Skeletal muscle satellite cell (primary cell): ENCODE measurements around the gene THADA.

Source experiments
- H3K27me3 ChIP-seq: 2 replicates; pipeline ENCODE4 v1.7.0; 2013; ENCODE audit warnings: low read length; ENCODE audit not compliant: control insufficient read depth, insufficient read depth
- H3K36me3 ChIP-seq: 2 replicates; pipeline ENCODE4 v1.7.0; 2013; ENCODE audit warnings: mild to moderate bottlenecking, control low read depth, low read length; ENCODE audit not compliant: insufficient read depth
- H3K4me1 ChIP-seq: 2 replicates; pipeline ENCODE4 v1.7.0; 2013; ENCODE audit warnings: low read length; ENCODE audit not compliant: control insufficient read depth, insufficient read depth
- H3K4me2 ChIP-seq: 2 replicates; pipeline ENCODE4 v1.7.0; 2013; ENCODE audit warnings: mild to moderate bottlenecking, low read length
- H3K4me3 ChIP-seq: 2 replicates; pipeline ENCODE4 v1.7.0; 2013; ENCODE audit warnings: low read length
- H3K9ac ChIP-seq: 2 replicates; pipeline ENCODE4 v1.7.0; 2013; ENCODE audit warnings: mild to moderate bottlenecking, low read depth, low read length, moderate library complexity
- H3K9me3 ChIP-seq: replicated peaks from 2 replicates; pipeline ENCODE4 v1.7.0; 2013; ENCODE audit warnings: mild to moderate bottlenecking, control low read depth, low read length

The THADA gene

DNA sequence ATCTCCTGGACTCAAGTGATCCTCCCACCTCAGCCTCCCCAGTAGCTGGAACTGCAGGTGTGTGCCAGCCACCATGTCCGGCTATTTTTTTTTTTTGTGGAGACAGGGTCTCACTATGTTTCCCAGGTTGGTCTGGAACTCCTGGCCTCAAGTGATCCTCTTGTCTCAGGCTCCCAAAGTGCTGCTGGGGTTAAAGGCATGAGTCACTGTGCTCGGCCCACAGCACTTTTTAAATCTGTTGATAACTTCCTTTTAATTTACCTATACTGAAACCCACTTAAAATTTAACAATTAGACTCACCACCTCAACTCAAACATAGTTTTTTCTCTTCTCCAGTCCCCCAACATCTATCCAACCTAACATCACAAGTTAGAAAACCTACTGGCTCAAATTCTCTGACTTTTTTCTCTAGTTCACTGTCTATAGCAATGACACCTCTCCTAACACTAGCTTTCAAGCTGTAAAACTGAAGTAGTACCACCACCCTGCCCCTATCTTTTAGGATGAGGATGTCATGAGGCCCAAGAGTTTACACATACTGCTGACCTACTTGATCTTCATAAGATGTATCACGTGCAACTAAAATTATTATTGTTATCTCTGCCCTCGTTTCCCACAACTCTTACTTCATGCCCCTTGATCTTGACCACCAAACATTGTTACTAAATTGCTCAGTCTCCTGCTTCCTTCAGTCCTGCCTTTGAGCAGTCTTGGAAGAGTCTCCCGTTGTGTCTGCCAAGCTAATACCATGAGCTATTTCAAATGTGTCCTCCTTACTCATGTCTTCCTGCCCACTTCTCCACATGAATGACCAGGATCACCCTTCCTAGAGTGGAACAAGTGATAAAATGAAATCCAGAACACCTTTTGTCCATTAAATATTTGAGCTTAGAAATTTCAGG is 227.1 kb downstream of the THADA start:
- Histone ChIP-seq H3K4me1 (peaks cover 9% of the 10 kb centered on the region), H3K4me2 (no peak overlapping the region), H3K36me3 (no peaks in the 10 kb centered on the region), H3K9me3 (no peaks in the 10 kb centered on the region), H3K27me3 (no peaks in the 10 kb centered on the region), H3K9ac (no peak overlapping the region), H3K4me3 (no peak overlapping the region)

DNA sequence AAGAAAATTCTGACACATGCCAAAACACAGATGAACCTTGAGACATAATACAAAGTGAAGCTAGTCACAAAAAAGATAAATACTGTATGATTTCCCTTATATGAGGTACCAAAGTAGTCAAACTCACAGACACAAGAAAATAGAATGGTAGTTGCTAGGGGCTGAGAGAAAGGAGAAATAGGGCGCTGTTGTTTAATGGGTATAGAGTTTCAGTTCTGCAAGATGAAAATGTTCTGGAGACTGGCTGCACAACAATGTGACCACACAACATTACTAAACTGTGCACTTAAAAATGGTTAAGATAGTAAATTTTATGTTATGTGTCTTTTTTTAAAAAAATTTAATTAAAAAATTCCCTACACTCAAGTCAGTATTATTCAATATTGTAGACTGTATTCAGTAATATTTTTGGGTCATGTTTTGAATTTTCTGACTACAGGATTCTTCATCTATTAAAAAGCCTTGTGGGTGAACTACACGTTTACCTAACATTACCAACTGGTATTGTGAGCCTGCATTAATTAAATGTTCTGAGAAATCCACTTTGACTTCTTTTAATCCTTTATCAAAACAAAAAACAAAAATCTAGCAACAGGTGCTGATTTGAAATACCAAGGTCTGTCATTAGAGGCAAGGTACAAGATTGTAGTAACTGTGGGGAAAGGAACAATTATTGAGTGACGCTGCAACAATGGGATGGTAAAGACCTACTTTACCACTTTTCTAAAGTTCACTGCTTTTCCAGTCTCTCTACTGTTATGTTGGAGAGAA is 228.6 kb downstream of the THADA start:
- H3K9me3 ChIP-seq, result no peaks in the 10 kb centered on the region
- H3K36me3 ChIP-seq, result no peaks in the 10 kb centered on the region
- H3K9ac ChIP-seq, result no peak overlapping the region
- H3K27me3 ChIP-seq, result no peaks in the 10 kb centered on the region
- peaks cover 6% of the 10 kb centered on the region for H3K4me1 ChIP-seq
- no peak overlapping the region for H3K4me2 ChIP-seq
- no peak overlapping the region for H3K4me3 ChIP-seq

DNA sequence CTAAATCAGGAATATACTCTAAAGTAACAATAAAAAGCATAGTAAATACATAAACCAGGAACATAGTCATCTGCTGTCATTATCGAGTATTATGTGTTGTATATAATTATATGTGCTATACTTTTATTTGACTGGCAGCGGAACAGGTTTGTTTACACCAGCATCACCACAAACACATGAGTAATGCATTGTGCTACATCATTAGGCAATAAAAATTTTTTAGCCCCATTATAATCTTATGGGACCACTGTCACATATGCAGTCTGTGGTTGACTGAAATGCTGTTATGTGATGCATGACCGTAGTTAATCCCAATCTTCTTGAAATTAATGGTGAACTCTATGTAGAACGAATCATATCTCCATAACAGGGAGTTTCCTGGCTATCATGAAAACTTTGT is 232.7 kb downstream of the THADA start:
- Histone ChIP-seq H3K9ac (no peak overlapping the region), H3K4me1 (no peaks in the 10 kb centered on the region), H3K4me3 (no peak overlapping the region), H3K27me3 (no peaks in the 10 kb centered on the region), H3K4me2 (no peak overlapping the region), H3K36me3 (no peaks in the 10 kb centered on the region), H3K9me3 (no peaks in the 10 kb centered on the region)

DNA sequence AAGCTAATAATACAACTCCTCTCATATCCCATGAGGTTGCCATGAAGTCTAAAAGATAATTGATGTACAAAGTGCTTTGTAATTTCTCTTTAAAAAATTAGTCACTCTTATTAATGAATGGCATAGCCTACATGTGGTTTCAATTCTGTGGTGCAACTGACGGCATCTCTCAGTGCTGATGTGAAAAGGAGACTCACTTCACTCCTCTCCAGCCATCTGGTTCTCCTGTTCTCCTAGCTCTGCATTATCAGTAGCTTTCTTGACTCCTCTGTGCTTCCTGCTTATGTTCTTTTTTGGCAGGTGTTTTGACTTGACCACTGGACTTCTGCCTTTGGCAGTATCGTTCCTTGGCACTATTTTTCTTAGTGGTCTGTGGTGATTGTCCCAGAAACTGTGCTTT is 234.6 kb downstream of the THADA start:
- Histone ChIP-seq H3K4me3 (no peak overlapping the region), H3K27me3 (no peaks in the 10 kb centered on the region), H3K9ac (no peak overlapping the region), H3K4me2 (no peak overlapping the region), H3K9me3 (no peaks in the 10 kb centered on the region), H3K4me1 (peaks cover 4% of the 10 kb centered on the region), H3K36me3 (no peaks in the 10 kb centered on the region)

DNA sequence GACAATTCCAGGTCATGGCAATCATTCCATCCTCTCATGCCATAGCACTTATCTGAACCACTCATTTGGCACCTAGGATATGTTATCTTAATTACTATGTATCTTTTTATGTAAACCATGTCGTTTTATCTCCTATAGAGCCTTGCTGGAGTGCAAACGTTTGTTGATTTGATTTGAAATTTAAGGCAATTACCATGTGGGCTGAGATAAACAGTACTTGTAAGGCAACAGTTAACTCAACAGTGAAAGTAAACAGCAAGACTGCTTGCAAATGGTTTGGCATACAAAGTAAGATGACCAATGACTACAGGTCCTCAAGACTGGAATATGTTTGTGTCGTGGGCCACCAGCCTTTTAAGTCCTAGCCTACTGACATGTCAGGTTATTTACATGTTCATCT is 235.7 kb downstream of the THADA start:
- Histone ChIP-seq H3K27me3 (no peaks in the 10 kb centered on the region), H3K9me3 (no peaks in the 10 kb centered on the region), H3K4me2 (no peak overlapping the region), H3K4me3 (no peak overlapping the region), H3K36me3 (no peaks in the 10 kb centered on the region), H3K4me1 (peaks cover 5% of the 10 kb centered on the region), H3K9ac (no peak overlapping the region)

DNA sequence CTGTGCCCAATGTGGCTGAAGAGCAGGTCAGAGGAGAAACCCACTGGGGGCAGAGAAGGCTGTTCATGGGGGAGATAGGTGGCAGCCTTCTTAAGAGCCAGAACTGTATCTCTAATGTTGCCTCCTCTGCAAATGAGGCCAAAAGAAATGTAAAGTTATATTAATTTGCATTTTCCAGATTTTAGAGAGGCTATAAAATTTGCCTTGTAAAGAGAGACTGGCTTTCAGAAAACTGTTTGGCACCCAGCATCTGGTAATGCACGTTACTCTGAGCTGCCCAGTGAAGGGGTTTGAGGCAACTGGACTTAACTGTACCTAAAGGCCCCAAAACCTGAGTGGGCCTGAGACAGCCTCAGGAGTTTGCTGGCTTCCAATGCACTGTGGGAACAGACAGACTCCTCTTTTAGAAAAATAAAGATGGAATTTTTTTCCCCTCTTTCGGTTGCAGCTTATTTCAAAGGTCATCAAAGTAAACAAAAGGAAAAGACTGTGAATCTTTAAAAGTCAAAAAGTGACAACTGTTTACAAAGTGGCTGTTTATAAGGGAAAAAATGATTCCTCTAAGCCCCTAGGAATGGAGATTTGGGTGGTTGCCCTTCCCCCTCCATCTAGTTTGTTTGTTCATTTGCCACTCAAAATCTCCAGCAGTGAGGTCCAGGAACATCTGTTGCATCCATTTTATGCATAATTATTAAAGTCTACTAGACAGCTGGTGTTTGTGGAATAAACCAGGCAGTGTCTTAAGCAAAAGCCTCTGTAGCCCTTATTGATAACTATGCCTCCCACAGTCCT is 237.2 kb downstream of the THADA start:
- no peaks in the 10 kb centered on the region for H3K36me3 ChIP-seq
- no peaks in the 10 kb centered on the region for H3K9me3 ChIP-seq
- no peaks in the 10 kb centered on the region for H3K27me3 ChIP-seq
- H3K4me2 ChIP-seq, result no peak overlapping the region
- H3K9ac ChIP-seq, result no peak overlapping the region
- peaks cover 5% of the 10 kb centered on the region for H3K4me1 ChIP-seq
- no peak overlapping the region for H3K4me3 ChIP-seq

DNA sequence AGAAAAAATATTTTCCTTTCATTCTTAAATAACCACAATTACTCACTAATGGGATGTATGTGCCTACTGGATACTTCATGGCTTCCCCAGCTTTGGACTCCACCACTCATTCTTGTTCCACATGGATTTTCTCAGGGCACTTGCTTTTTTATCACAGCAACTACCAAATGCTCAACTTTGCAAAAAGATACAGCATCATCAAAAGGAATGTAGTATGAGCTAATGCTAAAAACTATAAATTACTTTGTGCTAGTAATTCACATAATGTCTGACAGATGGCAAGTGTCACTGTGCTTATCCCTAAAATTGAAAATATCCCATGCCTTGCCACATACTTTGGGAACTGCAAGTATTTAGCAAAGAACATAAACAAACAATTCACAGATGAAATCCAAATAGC is 239.1 kb downstream of the THADA start:
- Histone ChIP-seq H3K9me3 (no peaks in the 10 kb centered on the region), H3K36me3 (no peaks in the 10 kb centered on the region), H3K4me1 (peaks cover 5% of the 10 kb centered on the region), H3K4me2 (no peak overlapping the region), H3K27me3 (no peaks in the 10 kb centered on the region), H3K4me3 (no peak overlapping the region), H3K9ac (no peak overlapping the region)

DNA sequence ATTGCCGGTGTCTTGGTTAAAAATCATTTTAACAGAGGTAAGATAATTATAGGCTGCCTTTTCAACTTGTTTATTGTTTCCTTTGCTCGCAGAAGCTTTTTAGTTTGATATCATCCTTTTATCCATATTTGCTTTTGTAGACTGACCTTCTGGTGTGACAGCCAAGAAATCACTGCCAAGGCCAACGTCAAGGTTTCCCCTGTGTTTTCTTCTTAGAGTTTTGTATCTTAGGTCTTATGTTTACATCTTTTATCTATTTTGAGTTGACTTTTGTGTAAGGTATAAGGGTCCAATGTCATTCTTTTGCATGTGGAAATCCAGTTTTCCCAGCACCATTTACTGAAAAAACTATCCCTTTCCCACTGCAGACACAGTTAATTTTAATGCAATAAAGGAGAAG is 240.4 kb downstream of the THADA start:
- Histone ChIP-seq H3K4me1 (peaks cover 5% of the 10 kb centered on the region), H3K36me3 (no peaks in the 10 kb centered on the region), H3K9ac (no peak overlapping the region), H3K27me3 (no peaks in the 10 kb centered on the region), H3K4me2 (no peak overlapping the region), H3K9me3 (no peaks in the 10 kb centered on the region), H3K4me3 (no peak overlapping the region)

DNA sequence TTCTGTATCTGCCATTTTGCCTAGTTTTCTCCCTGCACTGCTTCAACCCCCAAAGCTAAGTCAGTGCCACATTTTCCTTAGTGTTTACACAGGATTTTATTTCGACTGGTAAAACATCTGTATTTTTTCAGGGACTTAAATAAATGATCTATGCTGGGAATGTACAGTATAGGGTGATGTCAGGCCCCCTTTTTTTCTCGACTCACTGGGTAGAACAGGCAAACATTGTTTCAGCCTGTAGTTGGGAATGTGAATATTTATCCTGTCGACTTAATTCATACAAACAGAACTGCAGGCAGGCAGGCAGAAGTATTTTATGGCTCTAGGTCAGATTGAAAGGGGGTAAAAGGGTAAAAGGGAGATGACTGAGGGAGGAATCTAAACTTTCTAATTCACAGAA is 245.9 kb downstream of the THADA start:
- Histone ChIP-seq H3K4me1 (peaks cover 10% of the 10 kb centered on the region), H3K36me3 (no peaks in the 10 kb centered on the region), H3K9me3 (no peaks in the 10 kb centered on the region), H3K4me3 (no peak overlapping the region), H3K9ac (no peak overlapping the region), H3K4me2 (no peak overlapping the region), H3K27me3 (no peaks in the 10 kb centered on the region)

DNA sequence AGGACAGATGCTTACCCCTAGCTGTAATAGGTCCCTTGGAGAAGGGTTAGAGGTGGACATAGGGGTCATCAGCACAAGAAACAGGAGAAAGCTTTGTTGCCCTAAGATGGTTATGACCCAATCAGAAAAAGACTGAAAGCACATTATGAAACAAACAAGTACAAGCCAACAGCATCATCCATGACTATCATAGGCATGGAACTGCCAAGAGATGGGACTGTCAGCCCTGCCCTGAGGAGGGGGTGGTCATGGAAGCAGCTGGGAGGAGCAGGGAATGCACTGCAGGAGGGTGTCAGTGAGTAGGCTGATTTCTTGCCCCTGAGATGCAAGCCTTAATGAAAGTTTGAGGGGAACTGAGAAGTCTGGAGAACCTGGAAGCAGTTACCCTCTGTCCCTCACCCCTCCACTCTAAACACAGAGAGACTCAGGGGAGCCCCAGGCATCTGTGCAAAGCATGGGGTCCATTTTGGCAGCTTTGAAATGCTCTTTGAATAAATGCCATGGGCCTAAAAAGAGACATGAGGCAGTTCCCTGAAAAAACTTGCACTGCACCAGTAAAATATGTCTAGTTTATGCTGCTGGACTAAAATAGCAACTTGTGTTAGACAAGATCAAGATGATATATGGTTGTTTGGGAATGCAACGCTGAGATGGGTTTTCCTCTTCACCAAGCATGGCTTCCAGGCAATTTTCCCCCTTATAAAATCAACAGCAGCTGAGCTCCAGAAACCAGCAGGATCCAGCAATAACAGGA is 246.8 kb downstream of the THADA start:
- H3K4me1 ChIP-seq, result peaks cover 18% of the 10 kb centered on the region
- no peak overlapping the region for H3K9ac ChIP-seq

DNA sequence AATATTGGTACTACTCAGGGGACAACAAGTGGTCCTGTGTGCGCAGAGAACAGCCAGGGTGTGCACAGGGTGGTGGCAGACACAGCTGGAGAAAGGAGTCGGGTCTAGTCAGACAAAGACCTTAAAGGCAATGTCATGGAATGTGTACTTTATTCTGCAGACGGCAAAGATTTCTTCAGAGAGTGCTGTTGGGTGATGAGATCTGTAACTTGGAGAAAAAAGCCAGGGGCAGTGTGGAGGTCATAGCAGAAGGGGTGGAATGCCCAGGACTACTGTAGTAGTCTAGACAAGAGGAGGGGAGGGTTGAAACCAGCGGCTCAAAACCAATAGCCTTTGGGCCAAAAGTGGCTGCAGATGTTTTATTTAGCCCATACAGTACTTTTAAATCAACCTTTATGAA is 248.1 kb downstream of the THADA start:
- no peaks in the 10 kb centered on the region for H3K9me3 ChIP-seq
- H3K27me3 ChIP-seq, result no peaks in the 10 kb centered on the region
- no peak overlapping the region for H3K4me3 ChIP-seq
- no peaks in the 10 kb centered on the region for H3K36me3 ChIP-seq
- no peak overlapping the region for H3K9ac ChIP-seq
- peaks cover 26% of the 10 kb centered on the region for H3K4me1 ChIP-seq
- H3K4me2 ChIP-seq, result no peak overlapping the region

More for the DNA sequence above, 246.8 kb downstream of the THADA start:
- H3K4me2 ChIP-seq, result no peak overlapping the region
- H3K9me3 ChIP-seq, result no peaks in the 10 kb centered on the region
- H3K36me3 ChIP-seq, result no peaks in the 10 kb centered on the region
- no peak overlapping the region for H3K4me3 ChIP-seq
- no peaks in the 10 kb centered on the region for H3K27me3 ChIP-seq
